WTC11 (cell line): ENCODE data around the gene ACTA2. TPM values are rescaled to one million over a fixed set of nuclear protein-coding genes. Genes with fewer than 3 reads are reported as not detected.
A peak's percentile ranks its signal among the peaks of the same experiment; 100 is the strongest.

Experiments
- ATAC-seq: fragments of 200-7000 bp; cut with Tn5 transposase; 2 replicates; pipeline ENCODE4 v1.10.0; 2021; ENCODE audit warnings: mild to moderate bottlenecking, moderate library complexity
- CTCF ChIA-PET: fragments of 300-600 bp; sonication (Branson Sonifier 250); formaldehyde crosslinking; loops from one replicate; lab custom pipeline; 2021; ENCODE audit warnings: antibody characterized with exemption; lab: Charles Lee
- POLR2A ChIA-PET: fragments of 350-600 bp; sonication (Branson Sonifier 250); formaldehyde crosslinking; loops from one replicate; lab custom pipeline; 2021; ENCODE audit warnings: antibody characterized with exemption; lab: Charles Lee
- DNase-seq: peaks from one replicate; pipeline ENCODE4 v3.0.0; 2021; ENCODE audit warnings: low spot score
- H3K27ac Mint-ChIP-seq: 2 replicates; pipeline ENCODE4 v1.8.0; 2021; ENCODE audit warnings: mixed read lengths
- H3K27me3 Mint-ChIP-seq: 2 replicates; pipeline ENCODE4 v1.8.0; 2021; ENCODE audit warnings: low read depth, mild to moderate bottlenecking, moderate library complexity, mixed read lengths
- H3K36me3 Mint-ChIP-seq: 2 replicates; pipeline ENCODE4 v1.8.0; 2021; ENCODE audit warnings: mixed read lengths
- H3K4me1 Mint-ChIP-seq: 2 replicates; pipeline ENCODE4 v1.8.0; 2022; ENCODE audit warnings: mixed read lengths
- H3K4me3 Mint-ChIP-seq: 2 replicates; pipeline ENCODE4 v1.8.0; 2021; ENCODE audit warnings: mild to moderate bottlenecking, moderate library complexity, mixed read lengths
- H3K9me3 Mint-ChIP-seq: 2 replicates; pipeline ENCODE4 v1.8.0; 2021; ENCODE audit warnings: mixed read lengths
- AFF4 ChIP-seq: sonication (generic); formaldehyde crosslinking; IDR thresholded peaks from 2 replicates; pipeline ENCODE4 v1.8.1; 2023; ENCODE audit warnings: mild to moderate bottlenecking, missing genetic modification reagents, borderline replicate concordance
- AR ChIP-seq: fragments of 250-450 bp; sonication (Bioruptor Pico); IDR thresholded peaks from 2 replicates; pipeline ENCODE4 v1.9.0; 2021; ENCODE audit warnings: mild to moderate bottlenecking
- ATF3 ChIP-seq: sonication (generic); formaldehyde crosslinking; conservative IDR thresholded peaks from 2 replicates; pipeline ENCODE4 v1.8.1; 2022; ENCODE audit warnings: mild to moderate bottlenecking, missing genetic modification reagents
- CBFB ChIP-seq: sonication (generic); formaldehyde crosslinking; IDR thresholded peaks from 2 replicates; pipeline ENCODE4 v1.8.1; 2022; ENCODE audit warnings: mild to moderate bottlenecking, low read depth, missing genetic modification reagents
- CREM ChIP-seq: sonication (generic); formaldehyde crosslinking; IDR thresholded peaks from 2 replicates; pipeline ENCODE4 v1.8.1; 2022; ENCODE audit warnings: mild to moderate bottlenecking, missing genetic modification reagents, moderate library complexity
- CTCF ChIP-seq: fragments of 200-600 bp; IDR thresholded peaks from 2 replicates; pipeline ENCODE4 v1.8.0; 2022; ENCODE audit warnings: antibody characterized with exemption
- E2F5 ChIP-seq: sonication (generic); formaldehyde crosslinking; IDR thresholded peaks from 2 replicates; pipeline ENCODE4 v1.8.1; 2022; ENCODE audit warnings: mild to moderate bottlenecking, moderate library complexity, missing genetic modification reagents
- EMX1 ChIP-seq: fragments of 250-450 bp; sonication (Bioruptor Pico); IDR thresholded peaks from 2 replicates; pipeline ENCODE4 v1.8.0; 2021; ENCODE audit warnings: mild to moderate bottlenecking
- FOXJ3 ChIP-seq: sonication (generic); formaldehyde crosslinking; IDR thresholded peaks from 2 replicates; pipeline ENCODE4 v1.9.0; 2021; ENCODE audit warnings: missing genetic modification reagents, mild to moderate bottlenecking, borderline replicate concordance
- JAZF1 ChIP-seq: fragments of 250-450 bp; sonication (Bioruptor Pico); IDR thresholded peaks from 2 replicates; pipeline ENCODE4 v1.9.0; 2021; ENCODE audit warnings: moderate library complexity, mild to moderate bottlenecking, inconsistent platforms
- NR3C1 ChIP-seq: sonication (generic); formaldehyde crosslinking; conservative IDR thresholded peaks from 2 replicates; pipeline ENCODE4 v1.8.1; 2023; ENCODE audit warnings: low read depth, mild to moderate bottlenecking, missing genetic modification reagents
- PRRX2 ChIP-seq: fragments of 250-450 bp; sonication (Bioruptor Pico); IDR thresholded peaks from 2 replicates; pipeline ENCODE4 v1.8.0; 2021; ENCODE audit warnings: mild to moderate bottlenecking
- RELA ChIP-seq: sonication (generic); formaldehyde crosslinking; IDR thresholded peaks from 2 replicates; pipeline ENCODE4 v1.8.1; 2022; ENCODE audit warnings: missing genetic modification reagents, mild to moderate bottlenecking, borderline replicate concordance
- SOX15 ChIP-seq: fragments of 250-450 bp; sonication (Bioruptor Pico); IDR thresholded peaks from 2 replicates; pipeline ENCODE4 v1.9.0; 2021; ENCODE audit warnings: mild to moderate bottlenecking
- ZNF219 ChIP-seq: sonication (generic); formaldehyde crosslinking; IDR thresholded peaks from 2 replicates; pipeline ENCODE4 v1.8.0; 2023; ENCODE audit warnings: missing genetic modification reagents, mild to moderate bottlenecking, borderline replicate concordance
- total RNA-seq: library from RNA; stranded (reverse); gene quantifications from 3 replicates; pipeline ENCODE4 v1.2.3, GENCODE V29; 2021

ACTA2 gene
- total RNA-seq, 1 experiment from 2014 or later: 4.4 TPM

- peaks cover 26% of the 10 kb centered on the region for H3K4me1 Mint-ChIP-seq
- ChIA-PET POLR2A (no interaction called here), CTCF (no interaction called here)
- ATAC-seq: no peak
- TF ChIP-seq E2F5 (CRISPR knock-in tag) (no peak), CBFB (CRISPR knock-in tag) (no peak), FOXJ3 (CRISPR knock-in tag) (no peak), JAZF1 (no peak), RELA (CRISPR knock-in tag) (no peak), ATF3 (no peak)
- H3K27ac Mint-ChIP-seq: no peak overlapping the region
- no peak overlapping the region for H3K4me3 Mint-ChIP-seq
- DNase-seq: no peak
- H3K9me3 Mint-ChIP-seq: no peaks in the 10 kb centered on the region
- H3K36me3 Mint-ChIP-seq: no peaks in the 10 kb centered on the region
- no peaks in the 10 kb centered on the region; the same call in 1 of the 2 replicates for H3K27me3 Mint-ChIP-seq
These were observed 63.6 kb downstream of the ACTA2 start for GRCh38 chr10:88888810-88889445.

GRCh38 chr10:88886557-88886956 is 66.0 kb downstream of the ACTA2 start:
- DNase-seq: no peak
- peak; percentile 57 for ATAC-seq
- Mint-ChIP-seq H3K4me1 (peaks cover 38% of the 10 kb centered on the region), H3K36me3 (no peaks in the 10 kb centered on the region), H3K27ac (no peak overlapping the region), H3K4me3 (no peak overlapping the region)
- CTCF ChIA-PET: interaction anchor here (0.7 kb wide), 1 partner anchor 9 kb away, joined by 4 read pairs; no protein-coding TSS in a partner anchor
- TF ChIP-seq AR: no peak
- TF ChIP-seq EMX1: no peak
- TF ChIP-seq NR3C1: no peak
- no peak for TF ChIP-seq CTCF
- TF ChIP-seq AFF4 (CRISPR knock-in tag): no peak
- TF ChIP-seq PRRX2 (CRISPR knock-in tag): no peak
- TF ChIP-seq ZNF219 (CRISPR knock-in tag): no peak
- TF ChIP-seq SOX15 (CRISPR knock-in tag): no peak
- TF ChIP-seq CREM (CRISPR knock-in tag): no peak
- TF ChIP-seq, all 79 proteins: peak for 0
- POLR2A ChIA-PET: interaction anchor here (0.8 kb wide), 1 partner anchor 165 kb away, joined by 3 read pairs; no protein-coding TSS in a partner anchor
- no peaks in the 10 kb centered on the region for H3K27me3 Mint-ChIP-seq
- no peaks in the 10 kb centered on the region for H3K9me3 Mint-ChIP-seq

Other genes with a start within 250 kb of the ACTA2 start
- not detected in 3 replicates for gene LIPK, start 246.5 kb downstream of the ACTA2 start, total RNA-seq
- not detected in 3 replicates for gene LIPN, start 192.8 kb downstream of the ACTA2 start, total RNA-seq
- not detected in 3 replicates for gene LIPM, start 150.0 kb downstream of the ACTA2 start, total RNA-seq
- gene ANKRD22, start 100.9 kb downstream of the ACTA2 start, total RNA-seq: not detected in 3 replicates
- gene STAMBPL1, start 72.5 kb downstream of the ACTA2 start, total RNA-seq: 3.9 to 4.6 TPM (median 4.2 TPM) in 3 replicates
- 2.1 to 4.1 TPM (median 3.3 TPM) in 3 replicates for gene FAS, start 38.0 kb upstream of the ACTA2 start, total RNA-seq